ENCODE measurements around the gene GLYR1. TPM values are rescaled to one million over a fixed set of nuclear protein-coding genes. Genes with fewer than 3 reads are reported as not detected.

GLYR1 gene
- total RNA-seq, 1 experiment from 2014 or later: 135 TPM

DNA sequence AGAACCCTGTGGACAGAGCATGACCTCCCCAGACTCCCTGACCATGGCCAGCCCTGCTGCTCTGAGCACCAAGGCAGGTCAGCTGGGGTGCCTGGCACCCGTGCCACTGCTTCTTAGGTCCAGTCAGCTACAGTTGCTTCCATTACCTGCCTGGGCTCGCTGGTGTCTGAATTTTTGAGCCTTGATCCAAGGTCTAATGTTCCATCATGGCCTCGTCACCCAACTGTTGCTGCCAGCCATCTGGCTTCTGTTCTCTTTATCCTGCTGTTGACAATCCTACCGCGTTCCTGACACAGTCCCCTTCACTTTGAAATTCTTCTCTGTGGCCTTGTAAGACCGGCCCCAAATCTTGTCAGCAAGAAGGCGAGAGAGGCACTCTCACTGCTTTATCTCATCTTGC is 16.7 kb downstream of the GLYR1 start:
- H3K79me2 ChIP-seq (ENCODE audit: low read depth): no peaks in the 10 kb centered on the region
- TF ChIP-seq CTCF (conservative IDR thresholded peaks at IDR 0.05) (no peak), EZH2 (IDR thresholded peaks at IDR 0.05; ENCODE audit: low read depth) (no peak)
- intact Hi-C loops (cut with micrococcal nuclease; ENCODE audit: unreplicated experiment): no loop called here
- H3K36me3 ChIP-seq (ENCODE audit: low read depth): peaks cover 33% of the 10 kb centered on the region
- CTCF ChIA-PET: interaction anchor here (0.6 kb wide), 1 partner anchor 51 kb away, joined by 7 read pairs; no protein-coding TSS in a partner anchor
- no peak for DNase-seq
- POLR2A ChIA-PET (ENCODE audit: unreplicated experiment): interaction anchor here (0.6 kb wide), 1 partner anchor 28 kb away, joined by 4 read pairs; the partner anchor contains the start of gene ROGDI
- no TSS peak for BruUV-seq (replicated peaks)
- H3K9me2 ChIP-seq (ENCODE audit: insufficient read depth): no peaks in the 10 kb centered on the region
- H3K4me1 ChIP-seq (replicated peaks; ENCODE audit: insufficient read depth): no peaks in the 10 kb centered on the region
- H3F3A ChIP-seq (ENCODE audit: insufficient read depth, low read depth): no peaks in the 10 kb centered on the region; the same call in 1 of the 2 replicates
- H3K9me3 ChIP-seq (ENCODE audit: insufficient read depth, low read depth): no peaks in the 10 kb centered on the region
- no peak overlapping the region for H2AFZ ChIP-seq
- H3K27me3 ChIP-seq (ENCODE audit: insufficient read depth, low read depth): no peaks in the 10 kb centered on the region
- no peak overlapping the region for H3K4me2 ChIP-seq
- H4K20me1 ChIP-seq (ENCODE audit: insufficient read depth): peaks cover 13% of the 10 kb centered on the region
- H3K4me3 ChIP-seq: no peak overlapping the region
- no peak overlapping the region for H3K27ac ChIP-seq

- Histone ChIP-seq H3K4me1 (replicated peaks; ENCODE audit: insufficient read depth) (no peaks in the 10 kb centered on the region), H3K27me3 (ENCODE audit: insufficient read depth, low read depth) (no peaks in the 10 kb centered on the region), H3K36me3 (ENCODE audit: low read depth) (peaks cover 23% of the 10 kb centered on the region; the same call in 1 of the 2 replicates), H3F3A (ENCODE audit: insufficient read depth, low read depth) (no peaks in the 10 kb centered on the region; the same call in 1 of the 2 replicates), H3K9me3 (ENCODE audit: insufficient read depth, low read depth) (no peaks in the 10 kb centered on the region), H3K9me2 (ENCODE audit: insufficient read depth) (no peaks in the 10 kb centered on the region), H3K27ac (no peak overlapping the region), H3K79me2 (ENCODE audit: low read depth) (no peaks in the 10 kb centered on the region), H3K4me3 (no peak overlapping the region), H4K20me1 (ENCODE audit: insufficient read depth) (peaks cover 9% of the 10 kb centered on the region), H2AFZ (no peak overlapping the region), H3K4me2 (no peak overlapping the region)
- TF ChIP-seq EZH2 (IDR thresholded peaks at IDR 0.05; ENCODE audit: low read depth): no peak
- no peak for TF ChIP-seq CTCF (conservative IDR thresholded peaks at IDR 0.05)
- ChIA-PET POLR2A (ENCODE audit: unreplicated experiment) (no interaction called here), CTCF (no interaction called here)
- no TSS peak for BruUV-seq (replicated peaks)
- no peak for DNase-seq
- intact Hi-C loops (cut with micrococcal nuclease; ENCODE audit: unreplicated experiment): no loop called here
Measured at GRCh38 chr16:4828567-4829321, 18.3 kb downstream of the GLYR1 start.

- Histone ChIP-seq H3K4me2 (no peak overlapping the region), H3F3A (ENCODE audit: insufficient read depth, low read depth) (no peaks in the 10 kb centered on the region), H3K27ac (no peak overlapping the region), H3K79me2 (ENCODE audit: low read depth) (no peaks in the 10 kb centered on the region), H3K9me3 (ENCODE audit: insufficient read depth, low read depth) (no peaks in the 10 kb centered on the region), H3K4me3 (no peak overlapping the region), H3K36me3 (ENCODE audit: low read depth) (peaks cover 16% of the 10 kb centered on the region), H4K20me1 (ENCODE audit: insufficient read depth) (peaks cover 6% of the 10 kb centered on the region; the same call in 1 of the 2 replicates), H3K27me3 (ENCODE audit: insufficient read depth, low read depth) (no peaks in the 10 kb centered on the region), H3K9me2 (ENCODE audit: insufficient read depth) (no peaks in the 10 kb centered on the region), H2AFZ (no peak overlapping the region), H3K4me1 (replicated peaks; ENCODE audit: insufficient read depth) (no peaks in the 10 kb centered on the region)
- POLR2A ChIA-PET (ENCODE audit: unreplicated experiment): no interaction called here
- DNase-seq: no peak
- no TSS peak for BruUV-seq (replicated peaks)
- CTCF ChIA-PET: no interaction called here
- TF ChIP-seq EZH2 (IDR thresholded peaks at IDR 0.05; ENCODE audit: low read depth) (no peak), CTCF (conservative IDR thresholded peaks at IDR 0.05) (no peak)
- intact Hi-C loops (cut with micrococcal nuclease; ENCODE audit: unreplicated experiment): no loop called here
Measured at GRCh38 chr16:4826980-4827379, 20.1 kb downstream of the GLYR1 start.
